Measurements from ENCODE around the gene DCST2. TPM values are rescaled to one million over a fixed set of nuclear protein-coding genes. Genes with fewer than 3 reads are reported as not detected.

The DCST2 gene
- total RNA-seq, 2 donors from 2014 or later: 0.94 to 1.3 TPM

DNA sequence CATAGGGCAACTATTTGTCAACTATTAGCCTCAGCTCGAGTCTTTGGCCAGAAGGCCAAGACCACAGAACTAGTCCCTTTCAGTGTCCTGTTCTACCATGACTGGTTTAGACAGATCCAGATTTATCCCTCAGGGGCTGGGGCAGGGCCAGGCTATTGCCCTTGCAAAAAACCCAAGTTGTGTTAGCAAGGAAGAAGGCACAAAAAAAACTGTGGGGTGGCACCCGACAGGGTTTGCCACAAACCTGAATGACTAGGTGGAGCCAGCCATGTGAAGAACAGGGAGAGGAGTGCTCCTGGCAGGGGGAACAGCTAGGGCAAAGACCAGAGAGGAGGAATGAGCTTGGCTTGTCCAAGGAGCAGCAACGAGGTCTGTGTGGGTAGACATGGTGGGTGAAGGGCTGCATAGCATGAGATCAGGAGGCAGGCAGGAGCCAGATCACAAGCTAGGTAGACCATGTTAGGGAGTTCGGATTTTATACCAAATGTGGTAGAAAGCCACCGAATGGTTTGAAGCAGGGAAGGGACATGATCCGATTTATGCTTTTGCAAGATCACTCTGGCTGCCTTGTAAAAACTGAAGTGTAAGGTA lies 4.4 kb upstream of the DCST2 start:
- no peaks in the 10 kb centered on the region for H3K9me3 ChIP-seq (ENCODE audit: control insufficient read depth, low read length, poor library complexity, severe bottlenecking)
- H3K27me3 Mint-ChIP-seq: peaks cover 4% of the 10 kb centered on the region
- H3K4me1 Mint-ChIP-seq: peaks cover 6% of the 10 kb centered on the region
- H3K36me3 Mint-ChIP-seq (ENCODE audit: low read depth): no peaks in the 10 kb centered on the region
- no peak for ATAC-seq
- no peak overlapping the region for H3K4me3 Mint-ChIP-seq
- no peak overlapping the region for H3K27ac Mint-ChIP-seq
- DNase-seq: no peak

DNA sequence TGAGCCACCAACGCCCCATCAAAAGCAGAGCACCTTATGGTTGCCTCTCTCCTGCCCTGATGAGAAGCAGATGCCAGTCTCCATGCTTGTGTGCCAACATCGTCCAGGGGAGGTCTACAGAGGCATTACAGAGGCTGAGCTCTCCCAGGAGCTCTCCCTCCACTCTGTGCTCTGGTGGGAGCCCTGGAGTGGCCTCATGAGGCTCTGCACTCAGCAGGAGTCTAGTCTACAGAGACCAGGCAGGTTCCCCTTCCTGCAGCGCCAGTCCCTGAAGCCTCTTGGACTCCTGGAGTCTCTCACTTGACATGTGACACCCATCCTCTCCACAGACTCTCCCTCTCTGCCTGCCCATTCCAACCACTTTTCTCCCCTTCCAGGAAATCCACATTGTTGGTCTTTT lies 3.5 kb upstream of the DCST2 start:
- H3K36me3 Mint-ChIP-seq (ENCODE audit: low read depth): no peaks in the 10 kb centered on the region
- DNase-seq: no peak
- no peaks in the 10 kb centered on the region for H3K9me3 ChIP-seq (ENCODE audit: control insufficient read depth, low read length, poor library complexity, severe bottlenecking)
- H3K27ac Mint-ChIP-seq: no peak overlapping the region
- peaks cover 6% of the 10 kb centered on the region for H3K4me1 Mint-ChIP-seq
- H3K27me3 Mint-ChIP-seq: peaks cover 4% of the 10 kb centered on the region
- no peak for ATAC-seq
- H3K4me3 Mint-ChIP-seq: no peak overlapping the region

DNA sequence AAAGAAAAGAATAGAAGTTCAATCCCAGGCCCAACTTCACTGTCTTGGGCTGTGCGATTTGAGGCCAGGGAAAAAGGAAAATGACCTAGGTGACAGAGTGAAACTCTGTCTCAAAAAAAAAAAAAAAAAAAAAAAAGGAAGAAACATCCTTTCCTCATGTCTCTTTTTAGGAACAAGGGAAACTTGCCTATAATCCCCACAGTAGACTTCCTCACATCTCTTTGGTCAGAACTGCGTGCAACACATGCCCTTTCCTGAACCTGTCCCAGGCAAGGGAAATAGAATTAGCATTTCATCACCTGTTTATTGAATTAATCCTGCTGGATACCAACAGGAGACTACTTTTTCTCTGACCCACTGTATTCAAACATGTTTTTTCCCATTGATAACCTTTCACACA lies 2.4 kb upstream of the DCST2 start:
- no peak for DNase-seq
- peaks cover 4% of the 10 kb centered on the region for H3K27me3 Mint-ChIP-seq
- H3K27ac Mint-ChIP-seq: no peak overlapping the region
- no peaks in the 10 kb centered on the region for H3K9me3 ChIP-seq (ENCODE audit: control insufficient read depth, low read length, poor library complexity, severe bottlenecking)
- peaks cover 6% of the 10 kb centered on the region for H3K4me1 Mint-ChIP-seq
- H3K36me3 Mint-ChIP-seq (ENCODE audit: low read depth): no peaks in the 10 kb centered on the region
- ATAC-seq: no peak
- H3K4me3 Mint-ChIP-seq: no peak overlapping the region

DNA sequence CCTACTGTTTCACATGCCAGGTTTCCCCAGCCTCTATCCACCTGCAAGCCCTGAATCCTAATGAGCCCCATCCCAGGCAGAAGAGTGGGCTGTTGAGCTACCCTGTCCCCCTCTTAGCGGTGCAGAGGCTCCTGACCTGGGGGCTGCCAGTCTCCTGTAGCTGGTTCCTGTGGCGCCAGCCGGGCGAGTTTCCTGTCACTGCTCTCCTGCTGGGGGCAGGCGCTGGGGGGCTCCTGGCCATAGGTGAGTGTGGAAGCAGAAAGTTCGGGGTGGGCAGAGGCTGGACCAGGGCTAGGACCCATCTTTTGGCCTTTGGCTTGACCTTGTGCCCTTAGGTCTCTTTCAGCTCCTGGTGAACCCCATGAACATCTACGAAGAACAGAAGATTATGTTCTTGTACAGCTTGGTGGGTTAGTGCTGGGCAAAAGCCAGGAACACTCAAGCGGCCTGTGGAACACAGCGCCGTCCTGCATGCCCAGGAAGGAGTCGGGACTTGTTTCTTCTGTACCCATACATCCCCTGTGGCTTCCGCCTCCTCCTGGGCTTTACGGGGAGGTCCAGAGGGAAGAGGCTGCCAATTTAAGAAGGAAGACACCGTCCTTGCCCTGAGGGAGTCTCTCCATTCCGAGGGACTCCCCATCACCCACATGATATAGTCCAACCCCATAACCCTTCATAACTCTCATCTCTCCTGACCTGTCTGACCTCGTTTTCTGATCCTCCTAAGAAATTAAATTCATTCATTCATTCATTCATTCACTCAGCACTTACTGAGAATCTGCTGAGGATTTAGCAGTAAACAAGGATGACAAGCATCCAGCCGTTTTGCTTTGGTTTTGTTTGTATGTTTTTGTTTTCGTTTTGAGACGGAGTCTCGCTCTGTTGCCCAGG lies 982 bp upstream of the DCST2 start:
- Mint-ChIP-seq H3K27ac (no peak overlapping the region), H3K27me3 (peaks cover 4% of the 10 kb centered on the region), H3K4me1 (peaks cover 6% of the 10 kb centered on the region), H3K36me3 (ENCODE audit: low read depth) (no peaks in the 10 kb centered on the region), H3K4me3 (no peak overlapping the region)
- ATAC-seq: no peak
- H3K9me3 ChIP-seq (ENCODE audit: control insufficient read depth, low read length, poor library complexity, severe bottlenecking): no peaks in the 10 kb centered on the region
- no peak for DNase-seq

DNA sequence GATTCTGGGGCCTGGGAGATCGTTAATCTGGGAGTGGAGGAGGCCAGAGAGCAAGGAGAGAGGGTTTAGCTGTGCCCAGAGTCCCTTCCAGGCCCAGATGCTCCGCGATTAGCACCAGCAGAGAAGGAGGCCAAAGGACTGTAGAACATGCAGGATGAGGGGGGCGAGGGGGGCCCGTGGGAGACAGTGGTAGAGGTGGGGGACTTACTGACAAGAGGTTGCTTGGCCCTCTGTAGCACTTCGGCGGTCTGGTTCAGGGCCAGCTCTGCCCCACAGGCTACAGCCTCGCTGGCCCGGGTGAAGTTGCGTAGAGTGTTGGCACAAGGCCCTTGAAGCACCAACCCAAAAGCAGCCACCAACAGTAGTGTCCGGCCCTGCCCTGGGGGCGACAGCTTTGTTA lies 695 bp downstream of the DCST2 start:
- no peak overlapping the region for H3K4me3 Mint-ChIP-seq
- H3K27ac Mint-ChIP-seq: no peak overlapping the region
- ATAC-seq (no peak), DNase-seq (no peak)
- peaks cover 2% of the 10 kb centered on the region for H3K27me3 Mint-ChIP-seq
- peaks cover 4% of the 10 kb centered on the region for H3K4me1 Mint-ChIP-seq
- H3K36me3 Mint-ChIP-seq (ENCODE audit: low read depth): no peaks in the 10 kb centered on the region
- no peaks in the 10 kb centered on the region for H3K9me3 ChIP-seq (ENCODE audit: control insufficient read depth, low read length, poor library complexity, severe bottlenecking)

DNA sequence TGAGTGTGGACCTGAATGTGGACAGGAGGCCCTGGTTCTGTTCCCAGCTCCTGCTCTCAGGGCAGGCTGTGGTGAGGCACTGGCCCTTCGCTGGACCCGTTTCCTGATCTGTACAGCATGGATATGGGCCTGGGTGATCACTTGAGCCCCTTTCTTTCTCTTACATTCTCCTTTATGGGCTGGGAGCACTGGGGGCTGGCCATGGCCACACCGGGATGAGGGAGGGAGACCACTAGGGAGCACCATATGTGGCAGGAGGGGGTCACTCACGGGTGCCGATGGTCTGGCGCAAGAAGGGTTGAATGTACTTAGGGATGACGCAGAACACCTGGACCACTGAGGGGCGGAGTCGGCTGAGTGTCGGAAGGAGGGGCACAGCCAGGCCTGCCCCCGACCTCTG lies 2.7 kb downstream of the DCST2 start:
- no peaks in the 10 kb centered on the region for H3K36me3 Mint-ChIP-seq (ENCODE audit: low read depth)
- H3K9me3 ChIP-seq (ENCODE audit: control insufficient read depth, low read length, poor library complexity, severe bottlenecking): no peaks in the 10 kb centered on the region
- H3K27me3 Mint-ChIP-seq: no peaks in the 10 kb centered on the region
- no peak overlapping the region for H3K27ac Mint-ChIP-seq
- DNase-seq (no peak), ATAC-seq (no peak)
- H3K4me3 Mint-ChIP-seq: no peak overlapping the region
- H3K4me1 Mint-ChIP-seq: peaks cover 4% of the 10 kb centered on the region

DNA sequence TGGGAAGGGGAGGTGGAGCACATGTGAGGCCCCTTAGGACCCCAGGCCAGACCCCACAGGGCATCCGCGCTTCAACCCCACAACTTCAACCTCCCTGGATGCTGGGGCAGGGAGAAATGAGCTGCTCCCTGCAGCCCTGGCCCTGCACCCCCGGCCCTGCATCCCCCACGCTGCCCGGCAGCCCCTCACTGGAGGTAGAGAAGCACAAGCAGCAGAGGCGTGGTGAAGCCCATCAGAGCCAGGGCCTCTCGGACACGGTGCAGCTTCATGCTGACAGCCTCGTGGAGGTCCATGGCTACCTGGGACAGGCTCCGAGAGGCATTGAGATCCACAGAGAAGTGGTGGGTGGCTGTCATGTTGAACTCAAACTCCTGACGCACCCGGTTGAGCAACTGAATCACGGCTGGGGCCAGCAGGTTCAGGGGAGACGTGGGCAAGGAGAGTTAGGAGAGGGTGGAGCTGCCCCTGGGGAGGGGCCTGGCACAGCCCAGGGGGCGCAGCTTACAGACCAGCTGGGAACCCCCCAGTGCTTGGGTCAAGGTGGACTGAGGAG lies 3.3 kb downstream of the DCST2 start:
- H3K36me3 Mint-ChIP-seq (ENCODE audit: low read depth): no peaks in the 10 kb centered on the region
- ATAC-seq (no peak), DNase-seq (no peak)
- no peak overlapping the region for H3K4me3 Mint-ChIP-seq
- H3K9me3 ChIP-seq (ENCODE audit: control insufficient read depth, low read length, poor library complexity, severe bottlenecking): no peaks in the 10 kb centered on the region
- peaks cover 4% of the 10 kb centered on the region for H3K4me1 Mint-ChIP-seq
- no peaks in the 10 kb centered on the region for H3K27me3 Mint-ChIP-seq
- H3K27ac Mint-ChIP-seq: no peak overlapping the region

DNA sequence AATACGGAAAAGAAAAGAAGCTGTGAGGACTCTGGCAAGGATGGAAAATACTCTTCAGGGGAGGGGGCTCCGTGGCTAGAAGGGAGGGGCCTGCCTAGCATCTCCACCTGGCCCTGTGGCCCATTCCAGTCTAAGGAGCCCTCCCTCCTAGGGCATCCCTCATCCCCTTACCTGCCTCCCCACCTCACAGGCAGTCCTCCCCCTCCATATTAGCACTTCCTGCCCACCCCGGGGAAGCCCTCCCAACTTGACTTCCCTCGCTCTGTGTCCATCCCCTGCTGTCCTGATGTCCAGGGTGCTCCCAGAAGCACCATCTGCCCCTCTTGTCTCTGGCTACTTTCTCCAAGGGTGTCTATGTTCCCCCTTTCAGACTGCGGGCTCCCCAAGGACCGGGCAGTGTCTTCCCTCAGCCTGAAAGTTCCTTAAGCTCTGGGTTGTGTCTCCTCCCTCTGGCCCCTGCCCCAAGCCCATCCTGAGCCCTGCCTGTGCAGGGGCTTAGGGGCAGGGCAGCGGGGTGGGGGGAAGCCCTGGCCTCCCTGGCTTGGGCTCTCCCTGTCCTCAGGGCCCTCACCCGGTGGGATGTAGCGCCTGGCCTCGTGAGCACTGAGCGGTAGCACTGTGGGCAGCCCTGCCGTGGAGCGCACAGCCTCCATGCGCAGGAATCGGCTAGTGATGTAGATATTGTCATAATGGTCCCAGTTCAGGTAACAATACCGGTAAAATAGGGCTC lies 3.9 kb downstream of the DCST2 start:
- Mint-ChIP-seq H3K27me3 (no peaks in the 10 kb centered on the region), H3K4me1 (peaks cover under 1% of the 10 kb centered on the region), H3K4me3 (no peak overlapping the region), H3K27ac (no peak overlapping the region), H3K36me3 (ENCODE audit: low read depth) (no peaks in the 10 kb centered on the region)
- no peaks in the 10 kb centered on the region for H3K9me3 ChIP-seq (ENCODE audit: control insufficient read depth, low read length, poor library complexity, severe bottlenecking)
- ATAC-seq: no peak
- DNase-seq: no peak

DNA sequence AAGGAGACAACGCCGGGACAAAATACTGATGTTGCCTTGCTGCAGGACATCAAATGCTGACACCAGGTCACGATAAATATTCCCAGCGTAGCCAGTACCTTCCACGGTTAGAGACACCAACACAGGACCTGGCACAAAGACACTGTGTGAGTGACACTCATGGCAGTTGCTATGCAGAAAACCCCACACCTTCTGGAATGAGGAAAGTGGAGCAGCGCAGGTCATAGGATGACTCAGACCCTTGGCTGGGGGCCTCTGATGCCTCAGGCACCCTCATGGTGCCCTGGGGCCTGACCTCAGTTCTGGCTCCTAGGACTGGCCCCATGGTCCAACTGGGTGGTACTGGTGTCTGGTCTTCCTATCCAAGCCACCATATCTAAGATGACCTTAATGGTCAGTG lies 7.0 kb downstream of the DCST2 start:
- peaks cover 8% of the 10 kb centered on the region for H3K4me1 Mint-ChIP-seq
- ATAC-seq (no peak), DNase-seq (no peak)
- H3K27ac Mint-ChIP-seq: no peak overlapping the region
- no peaks in the 10 kb centered on the region for H3K9me3 ChIP-seq (ENCODE audit: control insufficient read depth, low read length, poor library complexity, severe bottlenecking)
- no peaks in the 10 kb centered on the region for H3K27me3 Mint-ChIP-seq
- H3K36me3 Mint-ChIP-seq (ENCODE audit: low read depth): no peaks in the 10 kb centered on the region
- H3K4me3 Mint-ChIP-seq: no peak overlapping the region

DNA sequence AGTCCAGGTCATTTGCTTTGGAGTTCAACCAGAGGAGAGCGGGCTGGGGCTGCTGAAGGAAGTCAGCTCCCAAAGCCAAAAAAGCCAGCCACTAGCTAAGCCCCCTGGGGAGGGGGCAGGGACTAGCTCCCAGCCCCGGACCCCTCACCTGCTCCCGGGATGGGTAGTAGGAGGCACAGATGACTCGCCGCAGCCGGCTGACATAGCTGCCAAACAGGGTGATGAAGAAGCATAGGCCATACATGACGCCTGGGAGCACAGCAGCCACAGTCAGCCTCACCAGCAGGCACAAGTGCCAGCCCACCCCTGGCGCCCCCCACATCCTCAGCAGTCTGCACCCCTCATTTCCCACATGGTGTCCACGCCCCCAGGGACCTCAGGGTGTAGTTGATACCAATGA lies 7.4 kb downstream of the DCST2 start:
- DNase-seq: no peak
- no peak overlapping the region for H3K27ac Mint-ChIP-seq
- H3K9me3 ChIP-seq (ENCODE audit: control insufficient read depth, low read length, poor library complexity, severe bottlenecking): no peaks in the 10 kb centered on the region
- H3K27me3 Mint-ChIP-seq: no peaks in the 10 kb centered on the region
- peaks cover 10% of the 10 kb centered on the region for H3K4me1 Mint-ChIP-seq
- H3K4me3 Mint-ChIP-seq: no peak overlapping the region
- no peaks in the 10 kb centered on the region for H3K36me3 Mint-ChIP-seq (ENCODE audit: low read depth)
- no peak for ATAC-seq

DNA sequence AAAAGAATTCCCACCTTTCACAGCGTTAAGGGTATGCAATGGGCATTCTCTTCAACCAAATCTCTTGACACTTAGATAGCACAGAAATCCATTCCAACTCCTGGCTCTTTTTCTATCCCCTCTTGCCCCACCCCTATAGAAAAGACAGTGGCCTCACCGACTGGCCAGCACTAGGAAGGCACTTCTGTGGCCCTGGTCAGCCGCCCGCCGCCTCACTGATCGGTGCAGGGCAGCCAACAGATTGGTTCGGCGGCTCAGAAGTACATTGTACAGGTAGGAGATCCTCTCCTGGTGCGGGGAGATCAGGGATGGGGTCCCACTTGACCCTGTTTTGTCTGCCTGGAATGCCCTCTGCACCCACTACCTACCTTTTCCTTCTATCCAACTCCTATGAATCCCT lies 9.3 kb downstream of the DCST2 start:
- no peak for ATAC-seq
- Mint-ChIP-seq H3K27ac (peak overlapping the region; percentile 14), H3K27me3 (no peaks in the 10 kb centered on the region), H3K4me1 (peaks cover 19% of the 10 kb centered on the region), H3K36me3 (ENCODE audit: low read depth) (no peaks in the 10 kb centered on the region), H3K4me3 (no peak overlapping the region)
- no peak for DNase-seq
- no peaks in the 10 kb centered on the region for H3K9me3 ChIP-seq (ENCODE audit: control insufficient read depth, low read length, poor library complexity, severe bottlenecking)

DNA sequence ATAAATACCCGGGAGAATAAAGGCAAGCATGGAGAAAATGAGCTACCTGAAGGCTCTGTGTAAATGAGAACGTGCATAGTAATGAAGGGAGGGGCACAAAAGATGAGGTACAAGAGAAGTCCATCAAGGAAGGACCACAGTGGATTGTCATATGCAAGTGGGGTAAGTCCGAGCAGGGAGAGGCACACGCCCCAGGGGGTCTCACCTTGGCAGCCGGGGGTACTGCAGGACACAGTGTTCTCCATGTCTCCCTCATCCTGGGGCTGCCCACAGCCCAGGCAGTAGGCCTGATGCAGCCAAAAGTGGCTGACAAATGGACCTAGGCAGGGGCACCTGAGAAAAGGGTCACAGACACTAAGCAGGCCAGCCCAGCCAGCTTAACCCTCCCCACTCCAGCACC lies 10.0 kb downstream of the DCST2 start:
- peaks cover 23% of the 10 kb centered on the region for H3K4me1 Mint-ChIP-seq
- ATAC-seq: no peak

DNA sequence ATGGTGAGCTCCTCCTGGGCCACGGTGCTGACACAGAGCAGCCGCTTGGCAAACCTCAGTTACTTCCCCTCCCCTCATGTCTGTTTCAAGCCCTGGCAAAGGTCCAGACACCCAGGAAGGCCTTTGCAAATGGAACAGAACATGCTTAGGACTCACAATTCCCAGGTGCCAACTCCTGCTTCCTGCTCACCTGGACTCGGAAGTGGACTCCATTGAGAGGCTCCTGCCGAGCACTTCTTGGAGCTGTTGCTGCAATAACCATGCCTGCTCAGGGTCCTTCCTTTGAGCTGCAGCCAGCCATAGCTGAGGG lies 10.7 kb downstream of the DCST2 start:
- H3K27ac Mint-ChIP-seq: no peak overlapping the region
- no peaks in the 10 kb centered on the region for H3K9me3 ChIP-seq (ENCODE audit: control insufficient read depth, low read length, poor library complexity, severe bottlenecking)
- no peaks in the 10 kb centered on the region for H3K27me3 Mint-ChIP-seq
- DNase-seq: no peak
- ATAC-seq: no peak
- H3K4me1 Mint-ChIP-seq: peaks cover 25% of the 10 kb centered on the region
- H3K4me3 Mint-ChIP-seq: no peak overlapping the region
- H3K36me3 Mint-ChIP-seq (ENCODE audit: low read depth): no peaks in the 10 kb centered on the region

More for the DNA sequence above, 10.0 kb downstream of the DCST2 start:
- Mint-ChIP-seq H3K27ac (no peak overlapping the region), H3K4me3 (no peak overlapping the region), H3K36me3 (ENCODE audit: low read depth) (no peaks in the 10 kb centered on the region), H3K27me3 (no peaks in the 10 kb centered on the region)
- DNase-seq: no peak
- H3K9me3 ChIP-seq (ENCODE audit: control insufficient read depth, low read length, poor library complexity, severe bottlenecking): no peaks in the 10 kb centered on the region
